IPS-18a (cell line): ENCODE data around the gene CSH1.
"Not testable (repeated sequence)": the region's sequence is repeated elsewhere in the genome, so short reads cannot be mapped to it uniquely, and the experiment has no call there.

Experiments
- H3K27ac ChIP-seq: one replicate; pipeline ENCODE4 v1.5.1; 2013; ENCODE audit warnings: low read length
- H3K27me3 ChIP-seq: one replicate; pipeline ENCODE4 v1.6.1; 2013; ENCODE audit warnings: mild to moderate bottlenecking, low read length; ENCODE audit not compliant: control insufficient read depth, insufficient read depth
- H3K36me3 ChIP-seq: one replicate; pipeline ENCODE4 v1.6.1; 2013; ENCODE audit warnings: low read depth, low read length; ENCODE audit not compliant: control insufficient read depth
- H3K4me1 ChIP-seq: one replicate; pipeline ENCODE4 v1.6.1; 2013; ENCODE audit warnings: low read depth, low read length; ENCODE audit not compliant: control insufficient read depth
- H3K4me3 ChIP-seq: one replicate; pipeline ENCODE4 v1.5.1; 2013; ENCODE audit warnings: low read length
- H3K9ac ChIP-seq: one replicate; pipeline ENCODE4 v1.6.1; 2013; ENCODE audit warnings: mild to moderate bottlenecking, low read length, moderate library complexity
- H3K9me3 ChIP-seq: one replicate; pipeline ENCODE4 v1.6.1; 2013; ENCODE audit warnings: low read depth, low read length; ENCODE audit not compliant: control insufficient read depth

The CSH1 gene

DNA sequence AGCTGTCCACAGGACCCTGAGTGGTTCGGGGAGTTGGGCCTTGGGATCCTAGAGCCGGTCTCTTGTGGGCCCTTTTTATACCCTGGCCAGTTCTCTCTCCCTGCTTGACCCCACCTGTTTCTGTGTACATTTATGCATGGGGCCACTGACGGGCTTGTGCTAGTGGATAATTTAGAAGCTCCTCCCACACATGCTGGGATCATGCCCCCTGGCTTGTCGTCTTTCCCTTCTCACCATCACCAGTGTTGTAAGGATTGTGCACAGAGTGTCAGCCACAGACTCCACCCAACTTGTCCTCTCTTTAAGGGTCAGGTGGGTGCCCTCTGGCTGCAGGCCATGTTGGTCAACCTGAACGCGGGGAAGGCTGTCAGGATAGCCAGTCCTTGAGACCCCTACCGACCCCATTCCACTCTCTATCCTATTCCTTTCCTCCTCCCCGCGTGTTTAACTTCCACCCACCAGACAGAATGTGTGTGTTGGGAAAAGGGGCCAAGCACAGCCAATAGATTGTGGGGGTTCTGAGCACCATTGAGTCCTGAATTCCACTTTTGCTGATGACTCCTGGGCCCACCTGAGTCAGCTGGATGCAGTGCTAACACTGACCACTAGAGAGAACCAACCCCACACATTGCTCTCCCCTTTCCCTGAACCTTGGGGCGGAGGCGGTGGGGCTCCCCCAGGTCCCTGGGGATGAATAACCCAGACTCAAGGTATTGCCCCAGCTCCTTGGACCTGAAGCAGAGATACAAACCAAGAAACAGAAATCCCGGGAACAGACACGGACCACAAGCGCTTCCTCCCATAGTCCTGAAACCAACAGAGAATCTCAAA is at the start of gene CSH1:
CSH1 (minus strand) TSS at position 51 of the 831 bp plus-strand sequence. CDS start 63 bp downstream, outside the sequence.
- not testable (repeated sequence) for H3K27ac ChIP-seq, H3K27me3 ChIP-seq, H3K36me3 ChIP-seq, H3K9me3 ChIP-seq, H3K4me3 ChIP-seq, H3K9ac ChIP-seq, H3K4me1 ChIP-seq

GRCh38 chr17:63945784-63946439 is 49.5 kb upstream of the CSH1 start:
- no peaks in the 10 kb centered on the region for H3K4me1 ChIP-seq
- H3K9me3 ChIP-seq, result no peaks in the 10 kb centered on the region
- no peaks in the 10 kb centered on the region for H3K36me3 ChIP-seq
- H3K4me3 ChIP-seq, result no peak overlapping the region
- H3K27ac ChIP-seq, result no peak overlapping the region
- no peak overlapping the region for H3K9ac ChIP-seq
- no peaks in the 10 kb centered on the region for H3K27me3 ChIP-seq

DNA sequence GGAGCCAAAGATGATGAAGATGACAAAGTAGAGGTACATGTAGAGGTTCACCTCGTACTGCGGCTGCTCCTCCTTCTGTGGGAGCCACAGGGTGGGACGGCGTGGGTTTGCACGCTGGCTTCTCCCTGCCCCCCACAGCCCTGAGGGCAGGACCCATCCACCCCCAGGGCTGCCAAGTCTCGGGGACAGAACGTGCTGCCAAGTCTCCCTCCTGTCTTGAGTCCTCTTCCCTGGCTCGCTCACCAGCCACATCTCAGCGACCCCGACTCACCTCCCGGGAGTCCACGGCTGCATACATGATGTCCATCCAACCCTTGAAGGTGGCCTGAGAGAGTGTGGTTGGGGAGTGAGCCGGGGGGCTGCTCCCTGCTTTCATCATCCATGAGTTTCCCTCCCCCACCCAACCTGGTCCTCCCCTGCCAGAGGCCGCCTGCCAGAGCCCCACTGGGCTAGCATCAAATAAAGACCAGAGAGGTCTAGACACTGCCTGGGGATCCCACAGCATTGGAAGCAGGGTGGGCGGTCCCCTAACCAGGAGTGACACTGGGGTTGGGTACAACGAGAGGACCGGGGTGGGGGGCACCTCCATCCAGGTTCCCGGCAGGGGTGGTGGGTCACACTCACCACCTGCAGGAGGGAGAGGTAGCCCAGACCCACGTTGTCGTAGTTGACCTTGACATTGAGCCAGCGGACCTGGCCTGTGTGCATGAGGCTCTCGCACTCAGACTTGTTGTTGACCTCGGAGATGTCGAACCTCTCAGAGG is 48.5 kb upstream of the CSH1 start:
- Histone ChIP-seq H3K4me3 (no peak overlapping the region), H3K9ac (no peak overlapping the region), H3K4me1 (no peaks in the 10 kb centered on the region), H3K27ac (no peak overlapping the region), H3K36me3 (no peaks in the 10 kb centered on the region), H3K9me3 (no peaks in the 10 kb centered on the region), H3K27me3 (no peaks in the 10 kb centered on the region)

GRCh38 chr17:63943745-63944144 is 47.4 kb upstream of the CSH1 start:
- Histone ChIP-seq H3K9ac (no peak overlapping the region), H3K9me3 (no peaks in the 10 kb centered on the region), H3K4me1 (no peaks in the 10 kb centered on the region), H3K36me3 (no peaks in the 10 kb centered on the region), H3K27ac (no peak overlapping the region), H3K4me3 (no peak overlapping the region), H3K27me3 (no peaks in the 10 kb centered on the region)

DNA sequence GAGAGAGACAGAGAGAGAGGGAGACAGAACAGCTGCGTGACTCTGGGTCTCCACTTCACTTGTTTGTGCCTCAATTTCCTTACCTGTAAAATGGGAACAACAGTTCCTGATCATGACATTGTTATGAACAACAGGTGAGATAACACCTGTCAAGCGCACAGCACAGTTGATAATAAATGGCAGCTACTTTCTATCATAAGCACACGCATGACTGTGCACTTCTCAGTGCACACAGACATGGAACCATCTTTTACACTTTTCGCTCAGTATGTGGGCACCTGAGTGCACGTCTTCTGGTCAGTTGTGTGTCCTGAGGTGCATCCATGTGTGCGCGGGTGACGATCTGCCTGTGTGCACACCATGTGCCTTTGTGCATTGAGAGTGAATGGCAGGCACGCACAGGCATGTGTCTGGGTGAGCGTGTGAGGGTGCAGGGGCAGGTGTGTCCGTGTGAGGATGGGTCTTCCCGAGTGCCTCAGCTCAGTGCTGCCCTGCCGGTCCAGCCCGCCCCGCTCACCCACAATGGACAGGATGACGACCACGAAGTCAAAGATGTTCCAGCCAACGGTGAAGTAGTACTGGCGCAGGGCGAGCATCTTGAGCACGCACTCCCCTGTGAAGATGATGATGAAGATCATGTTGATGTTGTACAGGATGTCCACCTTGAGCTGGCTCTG is 46.1 kb upstream of the CSH1 start:
- Histone ChIP-seq H3K4me1 (no peaks in the 10 kb centered on the region), H3K27me3 (no peaks in the 10 kb centered on the region), H3K36me3 (no peaks in the 10 kb centered on the region), H3K4me3 (no peak overlapping the region), H3K9ac (no peak overlapping the region), H3K9me3 (no peaks in the 10 kb centered on the region), H3K27ac (no peak overlapping the region)

DNA sequence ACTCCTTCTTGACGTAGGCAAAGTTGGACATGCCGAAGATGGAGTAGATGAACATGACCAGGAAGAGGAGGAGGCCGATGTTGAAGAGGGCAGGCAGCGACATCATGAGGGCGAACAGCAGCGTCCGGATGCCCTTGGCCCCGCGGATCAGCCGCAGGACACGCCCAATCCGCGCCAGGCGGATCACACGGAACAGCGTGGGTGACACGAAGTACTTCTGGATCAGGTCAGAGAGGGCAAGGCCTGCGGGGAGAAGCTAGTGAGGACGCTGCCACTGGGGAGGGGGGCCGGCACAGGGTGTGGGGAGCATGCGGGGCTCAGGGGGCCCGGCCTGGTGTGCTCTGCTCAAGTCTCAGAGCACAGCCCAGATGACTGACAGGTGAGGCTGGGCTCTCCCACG is 45.4 kb upstream of the CSH1 start:
- Histone ChIP-seq H3K4me3 (no peak overlapping the region), H3K9ac (no peak overlapping the region), H3K27me3 (no peaks in the 10 kb centered on the region), H3K4me1 (no peaks in the 10 kb centered on the region), H3K36me3 (no peaks in the 10 kb centered on the region), H3K27ac (no peak overlapping the region), H3K9me3 (no peaks in the 10 kb centered on the region)

DNA sequence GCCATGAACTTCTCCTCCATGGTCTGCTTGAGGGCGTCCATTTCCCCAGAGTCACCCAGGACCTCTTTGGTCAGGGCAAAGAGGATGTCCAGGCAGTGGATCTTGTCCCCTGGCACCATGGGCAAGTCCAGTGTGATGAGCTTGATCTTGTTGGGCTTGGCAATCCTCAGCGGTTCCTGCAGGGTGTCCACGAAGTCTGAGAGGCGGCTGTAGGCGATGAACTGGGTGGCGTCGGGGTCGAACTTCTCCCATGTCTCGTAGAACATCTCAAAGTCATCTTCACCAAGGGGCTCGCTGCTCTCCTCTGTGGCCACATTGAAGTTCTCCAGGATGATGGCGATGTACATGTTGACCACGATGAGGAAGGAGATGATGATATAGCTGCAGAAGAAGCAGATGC is 44.8 kb upstream of the CSH1 start:
- Histone ChIP-seq H3K36me3 (no peaks in the 10 kb centered on the region), H3K4me3 (no peak overlapping the region), H3K27ac (no peak overlapping the region), H3K9me3 (no peaks in the 10 kb centered on the region), H3K9ac (no peak overlapping the region), H3K4me1 (no peaks in the 10 kb centered on the region), H3K27me3 (no peaks in the 10 kb centered on the region)

- Histone ChIP-seq H3K9me3 (no peaks in the 10 kb centered on the region), H3K27me3 (no peaks in the 10 kb centered on the region), H3K36me3 (no peaks in the 10 kb centered on the region), H3K4me3 (no peak overlapping the region), H3K9ac (no peak overlapping the region), H3K27ac (no peak overlapping the region), H3K4me1 (no peaks in the 10 kb centered on the region)
Observed at GRCh38 chr17:63940584-63940983, 44.2 kb upstream of the CSH1 start.

GRCh38 chr17:63939884-63940283 is 43.5 kb upstream of the CSH1 start:
- Histone ChIP-seq H3K27me3 (no peaks in the 10 kb centered on the region), H3K9me3 (no peaks in the 10 kb centered on the region), H3K4me1 (no peaks in the 10 kb centered on the region), H3K9ac (no peak overlapping the region), H3K4me3 (no peak overlapping the region), H3K27ac (no peak overlapping the region), H3K36me3 (no peaks in the 10 kb centered on the region)

GRCh38 chr17:63939401-63939800 is 43.0 kb upstream of the CSH1 start:
- H3K9me3 ChIP-seq, result no peaks in the 10 kb centered on the region
- no peaks in the 10 kb centered on the region for H3K27me3 ChIP-seq
- H3K4me3 ChIP-seq, result no peak overlapping the region
- no peaks in the 10 kb centered on the region for H3K36me3 ChIP-seq
- H3K9ac ChIP-seq, result no peak overlapping the region
- no peak overlapping the region for H3K27ac ChIP-seq
- H3K4me1 ChIP-seq, result no peaks in the 10 kb centered on the region

- Histone ChIP-seq H3K9me3 (no peaks in the 10 kb centered on the region), H3K4me1 (no peaks in the 10 kb centered on the region), H3K27me3 (no peaks in the 10 kb centered on the region), H3K36me3 (no peaks in the 10 kb centered on the region), H3K9ac (no peak overlapping the region), H3K27ac (no peak overlapping the region), H3K4me3 (no peak overlapping the region)
Observed at GRCh38 chr17:63937920-63938319, 41.5 kb upstream of the CSH1 start.
